Measurements from ENCODE around the gene PPP1CC.
A peak's percentile ranks its signal among the peaks of the same experiment; 100 is the strongest.
"Not testable (repeated sequence)": the region's sequence is repeated elsewhere in the genome, so short reads cannot be mapped to it uniquely, and the experiment has no call there.

PPP1CC gene

GRCh38 chr12:110731479-110731878, 11.2 kb downstream of the PPP1CC start:
- no peak overlapping the region for H3K27ac ChIP-seq

GRCh38 chr12:110728628-110729027, 14.1 kb downstream of the PPP1CC start:
- Histone ChIP-seq H3K4me3 (no peak overlapping the region), H3K27ac (no peak overlapping the region)

More at GRCh38 chr12:110731479-110731878, 11.2 kb downstream of the PPP1CC start:
- H3K4me3 ChIP-seq, result no peak overlapping the region

GRCh38 chr12:110726708-110727369, 15.9 kb downstream of the PPP1CC start:
- no peak overlapping the region for H3K4me3 ChIP-seq
- peak overlapping the region in 1 of 21 experiments; percentile 28 for H3K27ac ChIP-seq

- Histone ChIP-seq H3K4me3 (no peak overlapping the region), H3K27ac (no peak overlapping the region)
These were observed 16.7 kb downstream of the PPP1CC start for GRCh38 chr12:110726028-110726427.

GRCh38 chr12:110725267-110725666, 17.4 kb downstream of the PPP1CC start:
- Histone ChIP-seq H3K27ac (no peak overlapping the region), H3K4me3 (no peak overlapping the region)

- not testable (repeated sequence) for H3K27ac ChIP-seq
These were observed 19.8 kb downstream of the PPP1CC start for GRCh38 chr12:110722892-110723291.

GRCh38 chr12:110721570-110721969, 21.1 kb downstream of the PPP1CC start:
- Histone ChIP-seq H3K4me3 (no peak overlapping the region), H3K27ac (no peak overlapping the region)

More at GRCh38 chr12:110722892-110723291, 19.8 kb downstream of the PPP1CC start:
- H3K4me3 ChIP-seq, result not testable (repeated sequence)

GRCh38 chr12:110720516-110720915, 22.2 kb downstream of the PPP1CC start:
- H3K27ac ChIP-seq, result no peak overlapping the region
- H3K4me3 ChIP-seq, result no peak overlapping the region

GRCh38 chr12:110718222-110718908, 24.3 kb downstream of the PPP1CC start:
- Histone ChIP-seq H3K4me3 (no peak overlapping the region), H3K27ac (no peak overlapping the region)

GRCh38 chr12:110717037-110717436, 25.7 kb downstream of the PPP1CC start:
- Histone ChIP-seq H3K4me3 (no peak overlapping the region), H3K27ac (no peak overlapping the region)

GRCh38 chr12:110708917-110709316, 33.8 kb downstream of the PPP1CC start:
- H3K27ac ChIP-seq, result no peak overlapping the region
- no peak overlapping the region for H3K4me3 ChIP-seq

- Histone ChIP-seq H3K4me3 (no peak overlapping the region), H3K27ac (no peak overlapping the region)
These were observed 37.4 kb downstream of the PPP1CC start for GRCh38 chr12:110705309-110705708.

- no peak overlapping the region for H3K27ac ChIP-seq
- no peak overlapping the region for H3K4me3 ChIP-seq
These were observed 37.9 kb downstream of the PPP1CC start for GRCh38 chr12:110704750-110705149.

GRCh38 chr12:110704231-110704630, 38.5 kb downstream of the PPP1CC start:
- no peak overlapping the region for H3K4me3 ChIP-seq
- no peak overlapping the region for H3K27ac ChIP-seq

GRCh38 chr12:110702081-110702480, 40.6 kb downstream of the PPP1CC start:
- Histone ChIP-seq H3K27ac (no peak overlapping the region), H3K4me3 (no peak overlapping the region)

- H3K4me3 ChIP-seq, result no peak overlapping the region
- peak overlapping the region in 1 of 21 experiments; percentile 4 for H3K27ac ChIP-seq
These were observed 42.9 kb downstream of the PPP1CC start for GRCh38 chr12:110699591-110700445.

GRCh38 chr12:110698171-110698902, 44.4 kb downstream of the PPP1CC start:
- H3K4me3 ChIP-seq, result no peak overlapping the region
- peak overlapping the region in 9 of 21 experiments; percentile 4 to 51 (median 28) for H3K27ac ChIP-seq

- Histone ChIP-seq H3K4me3 (no peak overlapping the region), H3K27ac (no peak overlapping the region)
These were observed 45.5 kb downstream of the PPP1CC start for GRCh38 chr12:110697236-110697635.

GRCh38 chr12:110696283-110696682, 46.4 kb downstream of the PPP1CC start:
- no peak overlapping the region for H3K4me3 ChIP-seq

More at GRCh38 chr12:110696283-110696682, 46.4 kb downstream of the PPP1CC start:
- H3K27ac ChIP-seq, result no peak overlapping the region
